Naive thymus-derived CD8-positive, alpha-beta T cell (primary cell): Measurements from ENCODE around the gene DDA1. TPM values are rescaled to one million over a fixed set of nuclear protein-coding genes. Genes with fewer than 3 reads are reported as not detected.

Experiments used
- ATAC-seq, 2 donors: fragments of 150-1000 bp; cut with Tn5 transposase in 1 of 2; sonication (Bioruptor Pico), chemical (Tn5 transposase) in 1 of 2; 1 replicate in 1 of 2; 2 replicates in 1 of 2; pipeline ENCODE4 v1.10.0; 2021; ENCODE audit warnings: mild to moderate bottlenecking in 2 of 2, moderate library complexity in 2 of 2
- POLR2A ChIA-PET: fragments of 350-600 bp; sonication (Branson Sonifier 250); formaldehyde crosslinking; loops from one replicate; lab custom pipeline; 2021; ENCODE audit warnings: antibody characterized with exemption; lab: Charles Lee
- DNase-seq, 10 donors: peaks; one replicate each; pipeline versions ENCODE4 v3.0.0 to v3.0.0-alpha.2; 2020 to 2022
- H3K27ac Mint-ChIP-seq, 10 donors: one replicate each; pipeline ENCODE4 v1.8.0; 2020 to 2022; ENCODE audit warnings: mild to moderate bottlenecking in 10 of 10, mixed read lengths in 10 of 10, moderate library complexity in 4 of 10, inconsistent platforms in 1 of 10
- H3K27me3 Mint-ChIP-seq, 5 donors: one replicate each; pipeline ENCODE4 v1.8.0; 2021 to 2022; ENCODE audit warnings: mixed read lengths in 5 of 5
- H3K36me3 Mint-ChIP-seq, 3 donors: one replicate each; pipeline ENCODE4 v1.8.0; 2020 to 2022; ENCODE audit warnings: mixed read lengths in 3 of 3, mild to moderate bottlenecking in 2 of 3, inconsistent platforms in 1 of 3
- H3K4me1 Mint-ChIP-seq, 4 donors: one replicate each; pipeline ENCODE4 v1.8.0; 2021 to 2022; ENCODE audit warnings: mixed read lengths in 4 of 4
- H3K4me3 Mint-ChIP-seq, 10 donors: one replicate each; pipeline ENCODE4 v1.8.0; 2020 to 2022; ENCODE audit warnings: mild to moderate bottlenecking in 10 of 10, mixed read lengths in 10 of 10, moderate library complexity in 6 of 10, inconsistent platforms in 1 of 10
- H3K9me3 Mint-ChIP-seq, 9 donors: one replicate each; pipeline ENCODE4 v1.8.0; 2020 to 2022; ENCODE audit warnings: mixed read lengths in 9 of 9, mild to moderate bottlenecking in 3 of 9, inconsistent platforms in 1 of 9, moderate library complexity in 1 of 9
- polyA plus RNA-seq, 3 donors: library from polyadenylated mRNA; unstranded; fragments of 300-500 nt; fragmentation: Illumina TruSeq; gene quantifications; one replicate each; pipeline ENCODE4 v1.2.3, GENCODE V29; 2021
- total RNA-seq, 8 experiments: library from RNA in 2 of 8; stranded (reverse) in 2 of 8; gene quantifications; one replicate each; pipeline ENCODE4 v1.2.3 and lab custom pipeline; 2021 to 2026

Gene DDA1
- total and polyA plus RNA-seq, 5 experiments from 2014 or later = 23.7 to 32.6 (median 31.2) TPM

- ATAC-seq = no peak
- POLR2A ChIA-PET = interaction anchor here (0.6 to 3.2 kb wide), 7 partner anchors 13 to 493 kb away, joined by 3 to 19 read pairs (median 4); partner anchors contain the start of genes DDA1, MRPL34 and PGLS
Observed at GRCh38 chr19:17327068-17327653, 17.8 kb downstream of the DDA1 start.

DNA sequence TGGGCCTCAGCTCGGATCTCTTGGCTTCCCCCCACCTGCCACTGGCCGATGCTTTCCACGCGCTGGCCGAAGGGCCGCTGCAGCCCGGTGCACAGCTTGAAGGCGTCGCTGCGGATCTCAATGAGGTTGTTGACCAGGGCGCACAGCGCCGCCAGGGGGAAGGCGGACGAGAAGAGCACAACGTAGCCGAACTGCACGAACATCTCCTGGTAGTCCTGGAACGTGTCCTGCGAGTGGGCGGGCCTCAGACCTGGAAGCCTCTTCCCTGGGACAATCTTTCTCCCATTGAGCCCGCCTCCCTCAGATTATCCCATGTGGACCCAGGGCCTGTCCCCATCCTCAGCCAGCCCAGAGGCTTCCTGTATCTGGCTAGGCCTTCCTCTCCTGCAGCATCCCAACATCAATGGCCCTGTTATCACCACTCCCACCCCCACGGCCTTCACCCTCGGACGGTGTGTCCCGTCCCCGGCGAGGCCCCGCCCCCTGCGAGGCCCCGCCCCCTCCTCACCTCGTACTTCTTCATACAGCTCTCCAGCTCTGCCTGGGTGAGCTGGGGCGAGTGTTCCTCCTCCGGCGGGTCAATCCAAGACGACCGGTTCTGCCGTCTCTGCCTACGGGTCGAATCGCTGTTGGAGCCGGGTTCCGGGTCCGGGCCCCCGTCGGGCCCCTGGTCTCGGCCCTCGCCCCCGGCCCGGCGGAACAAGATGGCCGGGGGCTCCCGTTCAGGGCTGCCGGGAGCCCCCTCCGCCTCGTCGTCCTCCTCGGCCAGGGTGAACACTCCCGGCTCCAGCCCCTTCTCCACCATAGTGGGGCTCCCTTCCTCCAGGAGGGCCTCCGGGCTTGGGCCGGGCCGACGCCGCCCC, 18.5 kb downstream of the DDA1 start:
- no peaks in the 10 kb centered on the region for H3K27me3 Mint-ChIP-seq
- peak overlapping the region; percentile 67 to 87 (median 81) for H3K4me3 Mint-ChIP-seq
- no peaks in the 10 kb centered on the region for H3K9me3 Mint-ChIP-seq
- POLR2A ChIA-PET = interaction anchor here (0.6 to 3.2 kb wide), 10 partner anchors 14 to 184 kb away, joined by 3 to 19 read pairs (median 5); partner anchors contain the start of genes ABHD8, DDA1, MRPL34 and PGLS
- DNase-seq (peak in 7 of 10 donors; percentile 40 to 80 (median 51)), ATAC-seq (peak; percentile 64 to 67)
- no peaks in the 10 kb centered on the region for H3K36me3 Mint-ChIP-seq
- H3K27ac Mint-ChIP-seq = peak overlapping the region in 7 of 10 donors; percentile 41 to 93 (median 81)
- H3K4me1 Mint-ChIP-seq = peaks cover 6 to 27% (median 16%) of the 10 kb centered on the region in 4 donors

More at GRCh38 chr19:17327068-17327653, 17.8 kb downstream of the DDA1 start:
- Mint-ChIP-seq H3K4me1 (peaks cover 7 to 28% (median 19%) of the 10 kb centered on the region in 4 donors), H3K27ac (peak overlapping the region in 3 of 10 donors; percentile 29 to 73 (median 58)), H3K9me3 (no peaks in the 10 kb centered on the region), H3K27me3 (no peaks in the 10 kb centered on the region), H3K36me3 (peaks cover 0 to 6% (median 0%) of the 10 kb centered on the region in 3 donors), H3K4me3 (peak overlapping the region in 8 of 10 donors; percentile 12 to 87 (median 45))
- no peak for DNase-seq

DNA sequence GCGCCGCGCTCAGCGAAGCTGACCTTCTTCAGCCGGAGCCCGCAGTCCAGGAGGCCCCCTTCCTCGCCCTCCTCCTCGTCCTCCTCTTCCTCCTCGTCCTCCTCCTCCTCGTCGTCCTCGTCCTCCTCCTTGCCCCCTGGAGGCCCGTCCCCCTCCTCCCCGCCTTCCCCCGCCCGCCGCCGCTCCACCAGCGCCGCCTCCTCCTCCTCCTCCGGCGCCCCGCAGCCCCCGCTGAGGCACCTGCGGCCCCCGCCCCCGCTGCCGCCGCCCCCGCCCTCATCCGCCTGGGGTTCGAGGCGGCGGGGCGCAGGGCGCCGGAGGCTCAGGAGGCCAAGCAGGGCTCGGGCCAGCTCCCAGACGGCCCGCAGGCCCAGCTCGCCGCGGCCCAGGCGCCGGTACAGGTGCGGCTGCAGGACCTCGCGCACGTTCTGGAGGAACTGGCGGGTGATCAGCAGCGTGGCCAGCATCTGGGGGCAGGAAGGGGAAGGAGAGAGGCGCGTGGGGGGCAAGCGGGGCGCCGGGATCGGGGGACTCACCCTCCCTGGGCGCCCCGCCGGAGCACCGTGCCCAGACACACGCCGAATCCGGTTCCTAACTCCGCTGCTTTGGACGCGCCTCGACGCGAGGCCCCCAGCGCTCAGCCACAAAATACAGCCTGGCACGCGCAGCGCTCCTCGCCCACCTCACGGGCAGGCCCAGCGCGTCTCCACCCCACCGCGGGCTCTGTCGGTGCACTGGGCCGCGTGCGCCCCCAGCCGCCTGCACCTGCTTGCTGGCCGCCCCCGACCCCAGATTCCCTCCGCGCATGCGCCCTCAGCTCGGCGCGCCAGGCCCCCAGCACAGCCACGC, 19.4 kb downstream of the DDA1 start:
- H3K27ac Mint-ChIP-seq = peak overlapping the region in 4 of 10 donors; percentile 27 to 67 (median 51)

GRCh38 chr19:17329366-17330261, 20.3 kb downstream of the DDA1 start:
- Mint-ChIP-seq H3K9me3 (no peaks in the 10 kb centered on the region), H3K4me3 (peak overlapping the region; percentile 50 to 81 (median 68)), H3K4me1 (peaks cover 9 to 37% (median 22%) of the 10 kb centered on the region in 4 donors), H3K27me3 (no peaks in the 10 kb centered on the region), H3K27ac (peak overlapping the region in 6 of 10 donors; percentile 11 to 66 (median 52)), H3K36me3 (no peaks in the 10 kb centered on the region)
- POLR2A ChIA-PET = interaction anchor here (0.7 to 2.9 kb wide), 9 partner anchors 9 to 255 kb away, joined by 3 to 12 read pairs (median 3); partner anchors contain the start of genes ABHD8, DDA1 and HAUS8
- ATAC-seq = no peak
- no peak for DNase-seq

More for the DNA sequence above, 19.4 kb downstream of the DDA1 start:
- DNase-seq (peak in 7 of 10 donors; percentile 35 to 72 (median 49)), ATAC-seq (peak; percentile 53 to 59)
- Mint-ChIP-seq H3K36me3 (no peaks in the 10 kb centered on the region), H3K4me1 (peaks cover 6 to 33% (median 16%) of the 10 kb centered on the region in 4 donors), H3K27me3 (no peaks in the 10 kb centered on the region), H3K9me3 (no peaks in the 10 kb centered on the region), H3K4me3 (peak overlapping the region in 9 of 10 donors; percentile 30 to 87 (median 75))
- POLR2A ChIA-PET = interaction anchor here (0.6 to 3.2 kb wide), 10 partner anchors 19 to 254 kb away, joined by 3 to 19 read pairs (median 4); partner anchors contain the start of genes ABHD8, DDA1, HAUS8 and PGLS

DNA sequence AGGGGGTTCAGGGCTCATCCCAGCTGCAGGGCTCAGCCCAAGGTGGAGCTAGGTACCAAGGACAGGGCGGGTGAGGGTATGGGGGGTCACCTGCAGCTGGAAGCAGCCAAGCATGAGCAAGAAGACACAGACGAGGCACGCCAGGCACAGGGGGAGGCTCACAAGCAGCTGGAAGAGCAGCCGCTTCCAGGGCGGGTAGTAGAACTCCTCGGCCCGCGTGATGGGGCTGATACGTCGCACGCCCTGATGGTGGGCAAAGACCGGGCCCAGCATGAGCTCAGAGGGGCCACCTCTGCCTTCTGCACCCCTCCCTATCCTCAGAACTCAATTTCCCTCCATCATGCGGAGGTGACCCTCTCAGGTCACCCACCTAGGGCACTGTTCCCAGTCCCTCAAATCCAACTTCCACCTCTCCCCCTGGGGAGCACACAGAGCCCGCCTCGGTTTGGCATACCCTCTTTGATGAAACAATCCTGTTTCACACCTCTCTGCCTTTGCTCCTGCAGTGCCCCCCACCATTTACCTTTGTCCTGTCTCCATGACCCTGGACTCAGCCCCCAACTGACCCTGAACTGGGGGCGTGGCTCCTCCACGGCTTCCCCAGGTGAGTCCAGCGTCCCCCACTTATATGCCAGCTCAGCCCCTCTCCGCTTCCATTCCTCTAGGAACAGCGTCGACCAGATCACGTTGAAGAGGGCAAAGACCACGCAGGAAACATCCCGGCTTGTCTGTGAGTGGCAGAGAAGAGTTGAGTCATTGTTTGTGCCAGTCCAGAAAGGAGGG, 21.1 kb downstream of the DDA1 start:
- Mint-ChIP-seq H3K9me3 (no peaks in the 10 kb centered on the region), H3K4me3 (peak overlapping the region in 9 of 10 donors; percentile 37 to 81 (median 58)), H3K4me1 (peaks cover 11 to 44% (median 30%) of the 10 kb centered on the region in 4 donors), H3K36me3 (no peaks in the 10 kb centered on the region), H3K27me3 (no peaks in the 10 kb centered on the region), H3K27ac (peak overlapping the region in 4 of 10 donors; percentile 60 to 74 (median 70))
- ATAC-seq (no peak), DNase-seq (no peak)
- POLR2A ChIA-PET = interaction anchor here (0.7 to 2.3 kb wide), 5 partner anchors 10 to 38 kb away, joined by 3 to 12 read pairs (median 3); partner anchors contain the start of genes ABHD8 and DDA1

GRCh38 chr19:17331045-17331558, 21.7 kb downstream of the DDA1 start:
- no peaks in the 10 kb centered on the region for H3K36me3 Mint-ChIP-seq
- DNase-seq (no peak), ATAC-seq (no peak)
- no peaks in the 10 kb centered on the region for H3K27me3 Mint-ChIP-seq
- H3K27ac Mint-ChIP-seq = peak overlapping the region in 2 of 10 donors; percentile 22 to 60
- POLR2A ChIA-PET = interaction anchor here (1.3 kb wide), 1 partner anchor 37 kb away, joined by 3 read pairs; no protein-coding TSS in a partner anchor
- peaks cover 11 to 50% (median 32%) of the 10 kb centered on the region in 4 donors for H3K4me1 Mint-ChIP-seq
- no peaks in the 10 kb centered on the region for H3K9me3 Mint-ChIP-seq
- peak overlapping the region in 4 of 10 donors; percentile 37 to 78 (median 68) for H3K4me3 Mint-ChIP-seq

DNA sequence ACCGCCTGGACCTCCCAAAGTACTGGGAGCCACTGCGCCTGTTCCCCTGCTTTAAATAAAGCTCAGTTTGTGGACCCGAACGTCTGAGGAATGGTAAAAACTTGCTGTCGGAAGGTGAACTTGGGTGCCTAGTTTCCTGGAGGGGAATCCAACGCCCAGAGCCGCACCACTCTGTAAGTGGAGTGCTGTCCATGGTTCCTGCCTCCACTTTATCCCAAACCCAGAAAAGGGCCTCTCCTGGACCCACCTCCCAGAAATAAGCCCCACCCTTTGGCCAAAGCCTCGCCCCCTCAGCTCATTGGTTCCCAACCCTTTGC, 23.0 kb downstream of the DDA1 start:
- peak overlapping the region in 1 of 10 donors; percentile 37 for H3K27ac Mint-ChIP-seq
- peak overlapping the region in 5 of 10 donors; percentile 10 to 70 (median 19) for H3K4me3 Mint-ChIP-seq
- peaks cover 14 to 54% (median 41%) of the 10 kb centered on the region in 4 donors for H3K4me1 Mint-ChIP-seq
- DNase-seq = no peak
- ATAC-seq = no peak
- H3K9me3 Mint-ChIP-seq = no peaks in the 10 kb centered on the region
- POLR2A ChIA-PET = interaction anchor here (1.2 to 4.6 kb wide), 3 partner anchors 11 to 27 kb away, joined by 3 to 36 read pairs (median 4); partner anchors contain the start of genes DDA1 and MRPL34
- no peaks in the 10 kb centered on the region for H3K36me3 Mint-ChIP-seq
- no peaks in the 10 kb centered on the region for H3K27me3 Mint-ChIP-seq

DNA sequence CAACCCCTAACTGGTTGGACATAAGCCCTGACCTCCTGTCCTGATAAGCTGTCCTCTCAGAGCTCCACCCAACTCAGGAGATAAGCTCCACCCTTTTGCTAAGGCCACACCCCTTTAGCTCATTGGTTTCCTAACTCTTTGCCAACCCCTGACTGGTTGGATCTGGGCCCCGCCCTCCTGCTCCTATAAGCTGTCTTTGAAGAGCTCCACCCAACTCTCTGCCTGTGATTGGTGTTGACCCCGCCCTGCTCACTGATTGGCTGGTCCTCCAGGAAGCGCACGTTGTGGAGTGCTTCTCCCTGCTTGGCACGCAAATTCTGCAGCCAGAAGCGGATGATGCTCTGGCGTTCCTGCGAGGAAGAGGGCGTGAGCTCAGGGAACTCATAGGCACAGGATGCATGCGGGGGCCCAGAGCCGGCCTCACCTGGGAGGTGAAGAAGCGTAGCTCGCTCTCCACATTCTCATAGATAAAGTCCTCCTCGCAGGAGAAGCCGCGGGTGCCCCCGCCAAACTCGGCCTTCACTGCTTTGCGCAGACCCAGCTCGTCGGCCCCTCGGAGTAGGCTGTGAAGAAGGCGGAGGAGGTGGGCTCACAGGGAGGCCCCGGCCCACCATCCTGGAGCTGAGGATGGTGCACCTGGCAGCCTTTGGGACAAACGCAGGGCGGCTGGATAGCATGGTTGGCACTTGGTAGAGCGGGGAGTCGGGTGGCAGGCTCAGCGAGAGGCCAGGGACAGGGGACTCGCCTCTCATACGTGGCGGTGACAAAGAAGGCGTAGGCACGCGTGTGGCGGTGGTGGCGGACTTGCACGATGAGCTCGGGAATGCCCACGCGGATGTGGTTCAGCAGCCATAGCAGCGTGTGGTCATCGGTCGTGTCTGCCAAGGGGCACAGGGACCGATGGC, 23.6 kb downstream of the DDA1 start:
- Mint-ChIP-seq H3K4me3 (peak overlapping the region in 8 of 10 donors; percentile 31 to 70 (median 62)), H3K36me3 (no peaks in the 10 kb centered on the region), H3K9me3 (no peaks in the 10 kb centered on the region), H3K4me1 (peaks cover 14 to 55% (median 46%) of the 10 kb centered on the region in 4 donors), H3K27ac (peak overlapping the region in 3 of 10 donors; percentile 3 to 72 (median 6)), H3K27me3 (no peaks in the 10 kb centered on the region)
- POLR2A ChIA-PET = interaction anchor here (0.6 to 4.6 kb wide), 10 partner anchors 8 to 107 kb away, joined by 3 to 36 read pairs (median 4); partner anchors contain the start of genes BABAM1, DDA1, MRPL34 and OCEL1
- peak in 4 of 10 donors; percentile 24 to 40 (median 30) for DNase-seq
- no peak for ATAC-seq
